SK-MEL-5 (cell line): ENCODE measurements around the gene HERC3. TPM values are rescaled to one million over a fixed set of nuclear protein-coding genes. Genes with fewer than 3 reads are reported as not detected.

Experiments
- DNase-seq: peaks from one replicate; pipeline ENCODE4 v3.0.0-alpha.2; 2016; ENCODE audit warnings: low read depth, low spot score
- in situ Hi-C: cut with HindIII; loops from 2 replicates; pipeline ENCODE4 v1.10.0; 2016; ENCODE audit warnings: low sequenced_read_pairs, high pct_unique_total_duplicates, low pct_unique_long_range_greater_than_20kb
- total RNA-seq: library from RNA; depleted of rRNA; stranded (reverse); fragments of >200 nt; shearing (Covaris generic); gene quantifications from 2 replicates; pipeline ENCODE4 v1.2.3, GENCODE V29; 2014

Gene HERC3
- total RNA-seq, 1 experiment from 2014 or later: 3.0 TPM

GRCh38 chr4:88696630-88697029 lies 104.3 kb downstream of the HERC3 start:
- in situ Hi-C loops: no loop called here
- DNase-seq: no peak

- in situ Hi-C loops: no loop called here
- no peak for DNase-seq
Measured at GRCh38 chr4:88697141-88697540, 104.9 kb downstream of the HERC3 start.

- DNase-seq: peak; percentile 58
- in situ Hi-C loops: no loop called here
Measured at GRCh38 chr4:88697588-88698329, 105.5 kb downstream of the HERC3 start, which contains the start of gene NAP1L5. Gene NAP1L5 (minus strand): TSS chr4:88697829. CDS start chr4:88697754, 75 bp downstream.

- in situ Hi-C loops: no loop called here
- DNase-seq: no peak
Measured at GRCh38 chr4:88698519-88698918, 106.2 kb downstream of the HERC3 start.

- in situ Hi-C loops: no loop called here
- DNase-seq: no peak
Measured at GRCh38 chr4:88702782-88703181, 110.5 kb downstream of the HERC3 start.

- in situ Hi-C loops: no loop called here
- DNase-seq: no peak
Measured at GRCh38 chr4:88705223-88705622, 112.9 kb downstream of the HERC3 start.

- DNase-seq: no peak
- in situ Hi-C loops: no loop called here
Measured at GRCh38 chr4:88705805-88706492, 113.7 kb downstream of the HERC3 start.

- DNase-seq: peak; percentile 66
- in situ Hi-C loops: no loop called here
Measured at GRCh38 chr4:88706574-88706973, 114.3 kb downstream of the HERC3 start.

- in situ Hi-C loops: no loop called here
- DNase-seq: no peak
Measured at GRCh38 chr4:88709989-88710388, 117.7 kb downstream of the HERC3 start.

GRCh38 chr4:88713782-88714181 lies 121.5 kb downstream of the HERC3 start:
- no peak for DNase-seq
- in situ Hi-C loops: no loop called here

- DNase-seq: no peak
- in situ Hi-C loops: no loop called here
Measured at GRCh38 chr4:88718098-88718497, 125.8 kb downstream of the HERC3 start.

- in situ Hi-C loops: no loop called here
- no peak for DNase-seq
Measured at GRCh38 chr4:88719381-88719780, 127.1 kb downstream of the HERC3 start.

GRCh38 chr4:88720451-88721428 lies 128.5 kb downstream of the HERC3 start:
- in situ Hi-C loops: no loop called here
- DNase-seq: no peak

GRCh38 chr4:88722276-88722780 lies 130.0 kb downstream of the HERC3 start:
- DNase-seq: no peak
- in situ Hi-C loops: no loop called here

GRCh38 chr4:88722828-88723227 lies 130.5 kb downstream of the HERC3 start:
- in situ Hi-C loops: no loop called here
- no peak for DNase-seq

- DNase-seq: no peak
- in situ Hi-C loops: no loop called here
Measured at GRCh38 chr4:88724406-88724805, 132.1 kb downstream of the HERC3 start.

- in situ Hi-C loops: no loop called here
- DNase-seq: no peak
Measured at GRCh38 chr4:88725143-88725542, 132.9 kb downstream of the HERC3 start.

GRCh38 chr4:88725986-88726385 lies 133.7 kb downstream of the HERC3 start:
- no peak for DNase-seq
- in situ Hi-C loops: no loop called here
